HG03064 (cell line): Measurements from ENCODE around the gene CAT.
A peak's percentile ranks its signal among the peaks of the same experiment; 100 is the strongest.

Experiments used
- ATAC-seq: cut with Tn5 transposase; IDR thresholded peaks from one replicate; pipeline ENCODE4 v1.9.1; 2021; ENCODE audit warnings: low read depth; ENCODE audit not compliant: unreplicated experiment

The CAT gene

DNA sequence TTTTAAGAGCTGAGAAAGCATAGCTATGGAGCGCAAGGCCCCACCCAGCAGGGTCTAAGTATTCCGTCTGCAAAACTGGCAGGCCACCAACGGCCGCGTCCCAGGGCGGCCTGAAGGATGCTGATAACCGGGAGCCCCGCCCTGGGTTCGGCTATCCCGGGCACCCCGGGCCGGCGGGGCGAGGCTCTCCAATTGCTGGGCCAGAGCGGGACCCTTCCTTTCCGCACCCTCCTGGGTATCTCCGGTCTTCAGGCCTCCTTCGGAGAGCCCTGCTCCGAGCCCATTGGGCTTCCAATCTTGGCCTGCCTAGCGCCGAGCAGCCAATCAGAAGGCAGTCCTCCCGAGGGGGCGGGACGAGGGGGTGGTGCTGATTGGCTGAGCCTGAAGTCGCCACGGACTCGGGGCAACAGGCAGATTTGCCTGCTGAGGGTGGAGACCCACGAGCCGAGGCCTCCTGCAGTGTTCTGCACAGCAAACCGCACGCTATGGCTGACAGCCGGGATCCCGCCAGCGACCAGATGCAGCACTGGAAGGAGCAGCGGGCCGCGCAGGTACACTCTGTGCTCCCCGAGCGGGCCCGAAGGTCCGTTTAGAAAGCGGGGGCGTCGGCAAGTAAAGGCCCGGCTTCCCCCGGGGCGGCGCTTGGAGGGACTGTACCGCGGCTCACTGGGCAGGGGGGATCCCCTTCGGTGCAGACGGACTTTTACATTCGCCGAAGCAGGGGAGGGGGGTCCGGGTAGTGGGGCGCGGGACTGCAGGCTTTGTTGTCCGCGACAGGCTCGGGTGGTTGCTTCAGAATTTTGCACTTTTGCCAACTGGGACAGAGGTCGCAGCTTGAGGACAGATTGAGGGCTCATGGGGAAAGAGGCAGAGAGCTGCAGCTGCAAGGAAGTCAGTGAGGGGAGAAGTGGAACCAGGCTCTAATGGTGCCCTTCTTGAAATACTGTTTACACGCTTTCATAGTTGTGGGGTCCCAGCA lies at the start of gene CAT:
Gene CAT, plus strand, starts transcription at position 406 of the 979 bp plus-strand sequence. Its CDS starts 80 bp downstream, at position 486.
- ATAC-seq, result peak; percentile 97

DNA sequence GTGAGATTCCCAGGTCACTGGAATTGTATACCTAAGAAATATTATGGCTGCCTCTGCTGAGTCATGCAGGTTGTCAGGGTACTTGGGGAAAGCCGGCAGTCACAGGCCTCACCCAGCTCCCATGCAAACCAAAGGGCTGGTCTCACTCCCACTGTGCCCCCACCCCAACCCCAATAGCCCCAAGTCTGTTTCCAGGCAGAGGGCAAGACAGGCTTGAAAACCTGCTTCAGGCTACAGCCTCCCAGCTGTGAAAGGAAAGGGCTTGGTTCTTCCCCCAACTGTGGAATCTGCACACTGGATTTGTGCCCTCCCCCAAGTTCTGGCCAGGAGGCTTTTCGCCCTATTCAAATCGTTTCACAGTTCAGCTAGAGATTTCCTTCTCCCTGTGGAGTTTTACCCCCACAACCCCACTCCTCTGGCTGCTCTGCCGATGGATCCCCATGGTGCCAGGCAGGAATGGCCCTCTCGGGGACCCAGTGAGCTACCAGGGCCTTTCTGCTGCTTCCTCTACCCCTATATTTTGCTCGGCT lies 43.9 kb upstream of the CAT start:
- no peak for ATAC-seq

DNA sequence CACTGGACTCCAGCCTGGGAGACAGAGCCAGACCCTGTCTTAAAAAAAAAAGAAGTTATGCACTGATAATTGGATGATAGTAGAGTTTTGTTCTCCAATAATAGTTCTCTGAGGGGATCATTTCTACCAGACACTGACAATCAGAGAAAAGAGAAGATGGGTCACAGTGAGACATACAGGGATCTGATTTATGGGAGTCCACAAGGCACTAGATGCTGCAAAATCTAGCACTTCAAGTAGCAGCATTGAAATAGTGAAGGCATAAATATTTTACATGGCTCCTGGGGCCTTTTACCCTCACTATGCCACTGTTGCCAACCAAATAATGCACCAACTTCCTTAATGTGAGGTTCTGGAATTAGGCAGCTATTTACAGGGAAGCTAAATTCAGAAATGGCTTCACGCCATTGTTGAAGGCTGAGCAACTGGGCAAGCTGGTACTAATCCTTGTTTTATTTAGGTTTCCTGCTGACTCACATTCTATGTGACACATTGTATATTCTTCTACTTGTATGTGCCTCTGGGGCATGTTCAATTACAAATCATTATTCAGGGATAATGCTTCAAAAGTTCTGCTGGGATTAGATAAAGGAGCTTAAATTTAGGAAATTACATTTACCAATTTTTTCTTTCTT lies 42.7 kb upstream of the CAT start:
- ATAC-seq, result no peak

DNA sequence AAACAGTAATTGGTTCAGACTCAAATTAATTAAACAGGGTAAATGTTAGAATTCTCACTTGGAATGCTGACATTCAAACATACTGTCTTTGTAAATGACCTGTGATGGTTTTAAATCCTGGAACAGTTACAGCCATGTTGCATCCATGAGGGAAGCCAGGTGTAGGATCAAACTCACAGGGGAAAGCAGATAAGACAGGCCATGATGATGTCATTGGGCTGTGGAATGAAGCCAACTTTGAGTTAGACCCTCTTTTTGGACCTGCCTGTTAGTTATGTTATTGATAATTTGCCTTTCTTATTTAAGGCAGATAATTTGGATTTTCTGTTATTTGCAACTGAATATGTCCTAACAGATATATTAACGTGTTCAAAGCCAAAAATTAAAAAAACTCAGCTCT lies 41.6 kb upstream of the CAT start:
- ATAC-seq, result no peak

DNA sequence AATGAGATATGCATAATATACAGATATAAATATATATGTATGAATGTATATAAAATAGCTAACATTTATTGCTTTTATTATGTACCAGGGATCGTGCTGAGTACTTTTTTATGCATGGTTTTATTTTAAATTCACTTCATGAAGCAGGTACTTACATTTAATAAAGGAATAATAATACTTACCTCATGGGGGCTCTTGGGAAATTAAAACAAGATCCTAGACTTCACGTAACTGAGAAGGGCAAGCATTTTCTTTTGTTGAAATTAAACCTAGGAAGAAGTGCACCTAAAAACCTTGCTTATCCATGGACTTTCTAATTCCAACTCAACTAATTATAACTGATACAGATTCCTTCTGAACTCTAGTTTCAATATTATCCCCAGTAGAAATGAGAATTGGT lies 40.9 kb upstream of the CAT start:
- ATAC-seq, result no peak

DNA sequence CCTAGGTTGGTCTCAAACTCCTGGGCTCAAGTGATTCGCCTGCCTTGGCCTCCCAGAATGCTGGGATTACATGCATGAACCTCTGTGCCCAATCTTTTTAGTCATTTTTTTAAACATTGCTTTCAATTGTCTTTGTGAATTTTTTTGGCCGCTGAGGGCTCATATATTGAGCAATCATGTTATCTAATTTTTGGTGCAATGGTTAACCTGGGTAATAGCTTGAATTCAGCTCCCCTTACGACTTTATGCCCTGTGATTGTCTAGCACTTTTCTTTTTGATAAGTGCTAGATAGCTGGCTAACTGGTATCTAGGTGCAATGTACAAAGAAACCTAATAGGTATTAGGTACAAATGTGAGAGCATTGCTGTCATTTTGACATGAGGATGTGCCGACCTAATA lies 35.3 kb upstream of the CAT start:
- no peak for ATAC-seq

DNA sequence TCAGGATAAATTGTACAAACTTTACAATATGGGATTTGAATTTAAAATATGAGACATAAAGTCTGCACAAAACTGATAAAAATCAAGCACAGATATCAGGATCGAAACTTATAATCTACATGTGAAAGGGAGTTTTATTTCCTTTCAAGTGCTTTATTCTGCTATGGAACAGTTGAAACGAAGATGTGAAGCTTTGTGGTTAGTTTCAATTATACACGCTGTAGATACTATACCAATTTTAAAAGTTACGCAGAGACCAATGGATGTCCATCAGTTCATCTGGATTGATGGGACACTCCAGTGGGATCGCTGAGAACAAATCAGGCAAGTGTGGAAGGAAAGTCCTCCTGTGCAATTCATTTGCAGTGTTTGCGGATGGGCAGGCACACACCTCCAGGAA lies 34.5 kb upstream of the CAT start:
- no peak for ATAC-seq

DNA sequence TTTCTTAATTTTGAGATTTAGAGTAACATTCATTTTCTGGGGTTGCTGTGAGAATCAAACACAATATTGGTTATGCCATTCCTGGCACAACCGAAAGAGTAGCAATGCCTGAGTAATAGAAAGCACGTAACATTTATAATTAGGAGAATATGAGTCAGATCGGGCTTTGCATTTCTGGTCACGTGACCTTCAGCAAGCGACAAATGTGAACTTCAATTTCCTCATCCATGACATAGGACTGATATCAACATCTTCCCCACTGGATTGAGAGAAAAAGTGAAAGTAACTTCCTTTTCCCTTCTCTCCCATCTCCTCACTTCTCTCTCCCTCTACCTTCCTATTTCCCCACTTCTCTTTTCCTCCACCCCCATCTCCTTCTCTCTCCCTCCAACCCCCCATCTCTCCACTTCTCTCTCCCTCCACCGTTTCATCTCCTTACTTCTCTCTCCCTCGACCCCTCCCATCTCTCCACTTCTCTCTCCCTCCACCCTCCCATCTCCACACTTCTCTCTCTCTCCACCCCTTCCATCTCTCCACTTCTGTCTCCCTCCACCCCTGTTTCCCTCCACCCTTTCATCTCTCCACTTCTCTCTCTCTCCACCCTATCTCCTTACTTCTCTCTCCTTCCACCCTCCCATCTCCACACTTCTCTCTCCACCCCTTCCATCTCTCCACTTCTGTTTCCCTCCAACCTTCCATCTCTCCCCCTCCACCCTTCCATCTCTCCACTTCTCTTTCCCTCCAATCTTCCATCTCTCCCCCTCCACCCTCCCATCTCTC lies 33.5 kb upstream of the CAT start:
- no peak for ATAC-seq

DNA sequence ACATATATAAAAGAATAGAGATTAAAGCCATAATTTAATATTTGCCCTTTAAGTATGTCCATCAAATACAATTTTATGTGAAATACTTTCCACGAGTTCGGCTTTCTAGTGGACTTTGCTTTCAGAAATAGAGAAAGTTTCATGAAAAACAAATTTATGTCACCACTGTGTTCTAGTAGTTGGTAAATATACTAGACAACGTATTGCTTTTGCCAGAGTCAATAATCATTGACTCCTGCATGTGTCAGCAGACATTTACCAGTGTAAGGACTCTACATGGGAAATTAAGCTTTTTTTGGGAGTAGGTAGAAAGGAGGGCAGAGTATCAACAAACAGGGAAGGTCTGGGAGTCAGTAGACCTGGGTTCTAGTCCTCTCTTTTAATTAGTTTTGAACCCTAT lies 32.3 kb upstream of the CAT start:
- ATAC-seq, result no peak

DNA sequence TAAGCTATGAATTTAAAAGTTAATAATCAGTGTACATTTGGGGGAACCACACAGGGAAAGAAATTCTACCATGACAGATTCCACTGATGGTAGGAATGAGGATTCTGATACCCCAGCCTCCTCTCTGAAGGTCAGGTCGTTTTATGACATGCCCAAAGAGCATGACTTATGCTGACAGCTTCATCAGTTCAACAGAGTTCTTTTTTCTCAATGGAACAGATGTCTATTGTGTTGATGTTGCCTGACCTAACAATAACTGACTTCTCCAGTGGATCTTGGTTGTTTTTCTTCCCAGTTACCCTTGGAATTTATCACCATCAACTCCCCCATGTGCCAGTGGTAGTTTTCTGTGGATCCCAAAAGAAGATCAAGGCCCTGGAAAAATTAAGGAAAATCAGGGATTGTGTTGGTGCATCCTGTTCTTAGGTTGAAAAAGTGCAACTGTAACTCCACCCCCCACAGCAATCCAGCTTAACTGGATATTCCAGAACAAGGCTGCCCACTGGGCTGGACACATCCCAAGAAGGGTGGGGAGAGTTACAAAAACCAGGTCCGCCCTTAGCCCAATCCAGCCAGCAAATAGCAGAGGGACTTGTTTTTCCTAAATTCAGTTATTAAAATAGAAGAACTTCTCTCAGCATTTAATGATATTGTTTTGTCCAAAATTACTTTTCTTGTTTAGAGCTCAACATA lies 31.5 kb upstream of the CAT start:
- no peak for ATAC-seq

DNA sequence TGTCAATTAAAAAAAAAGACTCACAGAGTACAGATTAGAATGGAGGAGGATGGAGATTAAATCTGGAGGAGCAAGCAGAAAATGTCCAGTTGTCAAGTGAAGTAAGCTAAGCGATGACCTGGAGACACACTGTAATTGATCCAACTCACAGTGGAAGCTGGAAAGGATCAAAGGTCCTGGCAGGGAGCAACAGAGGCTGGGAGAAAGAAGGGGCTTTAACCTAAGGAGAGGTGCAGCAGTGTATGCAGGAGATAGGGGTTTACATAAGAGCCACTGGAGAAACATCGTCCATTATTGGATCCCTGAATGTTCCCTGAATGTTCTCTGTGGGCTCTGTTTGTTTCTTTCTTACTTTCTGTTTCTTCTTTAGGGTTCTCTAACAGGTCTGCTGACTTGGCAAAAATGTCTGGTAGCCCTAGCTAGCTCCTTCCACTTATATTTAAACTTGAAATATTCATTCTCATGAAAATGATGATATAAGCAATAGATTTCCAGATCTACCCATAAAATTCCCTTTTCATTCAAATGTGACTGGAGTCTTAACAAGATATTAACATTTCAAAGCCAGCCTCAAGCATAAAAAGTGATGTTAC lies 30.1 kb upstream of the CAT start:
- no peak for ATAC-seq

DNA sequence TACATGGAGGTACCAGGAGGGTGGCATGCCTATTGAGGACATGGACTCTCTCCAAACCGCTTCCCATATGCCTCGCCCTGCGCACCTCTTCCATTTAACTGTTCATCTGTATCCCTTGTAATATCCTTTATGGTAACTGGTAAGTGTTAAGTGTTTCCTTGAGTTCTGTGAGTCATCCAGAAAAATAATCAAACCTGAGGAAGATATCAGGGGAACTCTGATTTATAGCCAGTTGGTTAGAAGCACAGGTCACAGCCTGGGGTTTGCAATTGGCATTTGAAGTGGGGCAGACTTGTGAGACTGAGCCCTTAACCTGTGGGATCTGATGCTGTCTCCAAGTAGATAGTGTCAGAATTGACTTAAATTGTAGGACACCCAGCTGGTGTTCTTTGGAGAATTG lies 27.6 kb upstream of the CAT start:
- no peak for ATAC-seq

DNA sequence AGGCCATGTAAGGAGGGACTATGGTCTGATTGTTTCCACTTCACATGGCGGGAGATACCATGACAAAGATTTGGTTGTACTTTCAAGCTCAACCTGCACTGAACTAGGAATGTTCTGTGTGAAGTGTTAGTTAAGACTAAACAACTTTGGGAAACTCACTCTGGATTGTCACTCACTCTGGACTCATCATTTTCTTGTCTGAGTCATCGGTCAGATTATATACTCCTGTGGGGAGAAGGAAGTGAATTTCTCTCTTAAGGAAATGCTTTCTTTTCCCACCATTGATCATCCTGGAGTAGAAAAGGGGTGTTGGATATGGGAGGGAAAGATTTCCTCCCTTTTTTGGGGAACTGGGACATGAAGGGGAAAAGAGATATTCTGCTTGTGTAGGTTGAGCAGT lies 26.9 kb upstream of the CAT start:
- no peak for ATAC-seq

DNA sequence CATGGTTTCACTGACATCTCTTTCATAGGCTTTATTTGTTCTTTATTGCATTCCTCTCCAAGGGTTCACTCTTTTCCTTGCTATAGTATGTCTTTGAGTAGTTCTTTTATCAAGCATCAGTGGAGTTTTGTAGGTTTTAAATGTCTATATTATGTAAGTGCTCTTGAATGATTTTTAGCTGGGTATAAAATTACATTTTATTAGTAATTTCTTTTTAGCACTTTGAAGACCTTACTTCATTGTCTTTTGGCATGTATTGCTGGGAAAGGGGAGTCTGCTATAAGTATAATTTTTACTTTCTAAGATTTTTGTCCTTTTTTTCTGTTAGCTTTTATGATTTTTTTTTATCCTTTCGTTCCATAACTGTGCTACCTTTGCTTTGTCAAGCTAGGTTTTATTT lies 25.5 kb upstream of the CAT start:
- ATAC-seq, result no peak

DNA sequence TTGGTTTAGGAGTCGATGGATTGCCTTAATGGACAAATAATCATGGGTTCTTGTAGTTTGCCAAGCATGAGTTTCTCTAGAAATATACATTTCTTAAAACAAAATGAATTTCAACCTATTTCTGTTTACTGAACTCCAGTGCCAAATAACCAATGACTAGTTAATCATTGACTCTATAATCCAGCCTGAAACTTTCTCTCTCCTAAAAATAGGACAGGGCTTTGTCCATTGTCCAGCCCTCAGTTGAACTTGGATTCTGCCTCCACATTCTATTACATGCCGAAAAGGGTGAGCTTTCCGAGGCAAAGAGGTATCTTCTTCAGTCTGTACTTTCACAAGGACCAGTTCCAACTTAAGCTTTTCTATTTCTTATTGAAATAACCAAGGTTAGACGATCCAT lies 23.2 kb upstream of the CAT start:
- no peak for ATAC-seq

DNA sequence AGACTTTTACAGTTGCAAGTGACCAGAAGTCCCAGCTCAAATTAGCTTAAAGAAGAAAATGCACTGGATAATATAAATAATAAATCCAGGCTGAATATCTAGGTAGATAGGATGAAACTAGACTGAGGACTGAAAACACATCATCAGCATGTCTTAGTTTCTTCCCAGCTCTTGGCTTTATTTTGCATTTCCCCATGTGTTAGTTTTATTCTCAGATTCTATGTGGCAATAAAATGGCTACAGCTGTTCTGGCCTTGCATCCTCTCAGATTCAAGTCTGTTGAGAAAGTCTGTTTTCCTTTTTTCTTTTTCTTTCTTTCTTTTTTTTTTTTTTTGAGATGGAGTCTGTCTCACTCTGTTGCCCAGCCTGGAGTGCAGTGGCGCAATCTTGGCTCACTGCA lies 22.6 kb upstream of the CAT start:
- no peak for ATAC-seq

DNA sequence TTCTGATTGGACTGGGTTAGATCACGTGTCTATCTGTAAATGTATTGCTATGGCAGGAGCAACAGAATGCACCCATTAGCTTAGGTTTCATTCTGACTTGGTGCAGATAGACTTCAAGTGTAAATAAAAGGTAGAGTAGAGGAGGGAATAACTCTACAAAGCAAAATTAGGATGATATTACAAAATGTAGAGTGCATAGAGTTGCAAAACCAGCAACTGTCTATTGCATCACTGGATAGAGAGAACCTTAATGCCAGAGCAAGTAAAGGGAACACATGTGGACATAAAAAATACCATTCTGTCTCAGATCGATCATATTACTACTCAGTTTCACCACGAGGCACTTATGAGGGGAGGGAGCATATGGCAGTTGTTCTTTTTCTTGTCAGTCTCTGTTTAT lies 22.0 kb upstream of the CAT start:
- ATAC-seq, result no peak

DNA sequence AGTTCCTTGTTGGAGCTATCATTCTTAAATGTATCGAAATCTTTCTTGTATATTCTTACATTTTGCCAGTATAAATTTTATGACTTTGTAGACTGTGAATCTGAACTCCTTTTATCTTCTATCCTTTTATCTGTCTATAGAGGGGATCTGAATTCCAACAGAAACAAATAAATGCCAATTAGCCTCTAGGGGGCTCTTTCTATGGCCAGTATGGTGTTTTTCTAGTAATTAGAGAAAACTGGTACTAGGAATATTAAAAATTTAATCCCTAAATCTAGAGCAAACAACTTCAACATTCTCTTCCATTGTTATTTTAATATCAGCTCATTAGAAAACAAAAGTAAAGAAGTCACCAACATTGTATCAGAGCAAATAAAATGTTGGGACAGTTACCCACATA lies 21.5 kb upstream of the CAT start:
- ATAC-seq, result no peak

DNA sequence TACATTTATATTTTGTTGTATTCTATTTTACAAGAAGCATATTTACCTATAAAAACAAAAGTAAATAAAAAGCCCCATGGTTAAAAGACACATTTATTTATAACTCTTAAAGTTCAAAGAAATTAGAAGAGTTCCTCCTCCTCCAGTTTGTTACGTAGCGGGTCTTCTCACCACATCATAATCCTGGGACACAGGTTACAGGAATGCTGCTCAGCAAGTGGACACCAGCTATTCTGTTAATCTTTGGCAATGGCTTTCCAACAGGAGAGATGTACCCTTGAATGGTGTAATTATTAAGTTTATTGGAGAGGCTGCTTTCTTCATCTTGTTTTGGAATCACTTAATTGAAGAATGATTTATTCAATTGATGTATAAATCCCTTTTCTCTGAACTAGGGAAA lies 19.6 kb upstream of the CAT start:
- no peak for ATAC-seq

DNA sequence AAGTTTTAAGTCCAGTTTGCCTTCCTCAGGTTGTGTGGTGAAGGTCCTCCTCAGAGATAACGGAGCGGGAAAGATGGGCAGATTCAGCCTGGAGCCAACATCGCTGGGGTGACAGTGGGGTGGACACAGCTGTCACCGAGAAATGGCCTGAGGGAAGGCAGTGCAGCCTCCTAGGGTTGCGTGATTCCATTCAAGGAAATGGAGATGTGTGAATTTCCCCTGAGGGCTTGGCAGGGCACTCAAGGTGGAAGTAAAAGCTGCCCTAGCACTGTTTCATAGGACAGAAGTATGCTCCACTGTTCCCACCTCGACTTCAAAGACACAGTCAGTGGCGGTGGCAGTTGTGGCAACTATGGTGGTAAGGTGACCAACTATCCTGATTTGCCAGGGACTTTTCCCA lies 15.4 kb upstream of the CAT start:
- ATAC-seq, result no peak
